Skin epidermis (tissue), 12 donors: ENCODE data around the gene WIPI1.
A peak's percentile ranks its signal among the peaks of the same experiment; 100 is the strongest.
"Not testable (repeated sequence)": the region's sequence is repeated elsewhere in the genome, so short reads cannot be mapped to it uniquely, and the experiment has no call there.

Experiments used
- H3K27ac ChIP-seq, 21 experiments: fragments of 200-600 bp; sonication (generic) in 11 of 21; one replicate each; pipeline ENCODE4 v1.5.0; 2020; ENCODE audit warnings: mild to moderate bottlenecking in 3 of 21, inconsistent platforms in 2 of 21, moderate library complexity in 2 of 21
- H3K4me3 ChIP-seq, 7 experiments: fragments of 200-600 bp; sonication (generic) in 2 of 7; one replicate each; pipeline ENCODE4 v1.5.0; 2020; ENCODE audit warnings: inconsistent platforms in 2 of 7, mild to moderate bottlenecking in 2 of 7, moderate library complexity in 1 of 7

The WIPI1 gene

GRCh38 chr17:68377771-68378267, 79.5 kb downstream of the WIPI1 start:
- no peak overlapping the region for H3K4me3 ChIP-seq
- H3K27ac ChIP-seq: peak overlapping the region; percentile 3 to 90 (median 75)

DNA sequence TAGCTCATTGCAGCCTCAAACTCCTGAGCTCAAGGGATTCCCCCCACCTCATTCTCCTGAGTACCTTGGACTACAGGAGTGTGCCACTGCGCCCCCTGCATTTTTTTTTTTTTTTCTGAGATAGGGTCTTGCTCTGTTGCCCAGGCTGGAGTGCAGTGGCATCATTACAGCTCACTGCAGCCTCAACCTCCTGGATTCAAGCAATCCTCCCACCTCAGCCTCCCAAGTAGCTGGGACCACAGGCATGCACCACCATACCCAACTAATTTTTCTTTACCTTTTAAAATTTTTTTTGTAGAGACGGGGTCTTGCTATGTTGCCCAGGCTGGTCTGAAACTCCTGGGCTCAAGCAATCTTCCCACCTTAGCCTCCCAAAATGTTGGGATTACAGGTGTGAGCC, 81.1 kb downstream of the WIPI1 start:
- H3K27ac ChIP-seq: peak overlapping the region in 1 of 21 experiments; percentile 84
- not testable (repeated sequence) for H3K4me3 ChIP-seq

DNA sequence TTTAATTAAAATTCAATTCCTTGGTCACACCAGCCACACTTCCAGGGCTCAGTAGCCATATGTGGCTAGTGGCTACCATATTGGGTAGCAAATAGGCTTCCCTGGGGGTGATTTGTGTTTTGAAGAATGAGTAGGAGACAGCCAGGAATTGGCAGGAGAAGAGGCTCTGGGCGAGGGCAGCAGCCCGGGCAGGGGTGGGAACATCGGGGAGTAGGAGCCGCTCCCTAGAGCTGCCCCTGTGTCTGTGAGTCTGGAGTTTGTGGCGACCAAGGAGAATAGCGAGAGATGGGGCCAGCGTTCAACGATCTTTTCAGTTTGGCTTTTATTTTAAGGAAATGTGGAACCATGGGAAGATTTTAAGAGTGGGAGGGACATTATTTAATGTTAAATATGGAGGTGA, 81.7 kb downstream of the WIPI1 start:
- no peak overlapping the region for H3K27ac ChIP-seq
- H3K4me3 ChIP-seq: no peak overlapping the region
